NT2/D1 (cell line): Measurements from ENCODE around the gene ABHD17C.

Experiments
- DNase-seq: peaks from one replicate; pipeline ENCODE4 v3.0.0-alpha.2; 2011; ENCODE audit warnings: low read depth, low spot score
- H3K27me3 ChIP-seq: 2 replicates; pipeline ENCODE4 v1.6.0; 2011; ENCODE audit warnings: mild to moderate bottlenecking; ENCODE audit not compliant: insufficient read length, insufficient read depth
- H3K36me3 ChIP-seq: 2 replicates; pipeline ENCODE4 v1.6.1; 2011; ENCODE audit warnings: mild to moderate bottlenecking, low read length, mixed read lengths; ENCODE audit not compliant: insufficient read depth, insufficient read length
- H3K4me1 ChIP-seq: 2 replicates; pipeline ENCODE4 v1.5.1; 2011; ENCODE audit not compliant: insufficient read depth, insufficient read length
- H3K4me3 ChIP-seq: 2 replicates; pipeline ENCODE4 v1.5.1; 2011; ENCODE audit warnings: low read depth; ENCODE audit not compliant: insufficient read length
- H3K9ac ChIP-seq: 2 replicates; pipeline ENCODE4 v1.6.0; 2011; ENCODE audit warnings: low read depth; ENCODE audit not compliant: insufficient read length
- H3K9me3 ChIP-seq: 2 replicates; pipeline ENCODE4 v1.5.1; 2011; ENCODE audit warnings: mild to moderate bottlenecking, low read length; ENCODE audit not compliant: insufficient read depth
- SUZ12 ChIP-seq: IDR thresholded peaks from 2 replicates; pipeline ENCODE4 v1.6.1; 2011; ENCODE audit not compliant: insufficient read length, insufficient read depth; ENCODE audit errors: extremely low read depth
- YY1 ChIP-seq: IDR thresholded peaks from 2 replicates; pipeline ENCODE4 v1.6.1; 2011; ENCODE audit not compliant: insufficient read length, insufficient read depth
- ZNF274 ChIP-seq: IDR thresholded peaks from 2 replicates; pipeline ENCODE4 v1.6.1; 2011; ENCODE audit warnings: mild to moderate bottlenecking, low read depth, low read length

ABHD17C gene

DNA sequence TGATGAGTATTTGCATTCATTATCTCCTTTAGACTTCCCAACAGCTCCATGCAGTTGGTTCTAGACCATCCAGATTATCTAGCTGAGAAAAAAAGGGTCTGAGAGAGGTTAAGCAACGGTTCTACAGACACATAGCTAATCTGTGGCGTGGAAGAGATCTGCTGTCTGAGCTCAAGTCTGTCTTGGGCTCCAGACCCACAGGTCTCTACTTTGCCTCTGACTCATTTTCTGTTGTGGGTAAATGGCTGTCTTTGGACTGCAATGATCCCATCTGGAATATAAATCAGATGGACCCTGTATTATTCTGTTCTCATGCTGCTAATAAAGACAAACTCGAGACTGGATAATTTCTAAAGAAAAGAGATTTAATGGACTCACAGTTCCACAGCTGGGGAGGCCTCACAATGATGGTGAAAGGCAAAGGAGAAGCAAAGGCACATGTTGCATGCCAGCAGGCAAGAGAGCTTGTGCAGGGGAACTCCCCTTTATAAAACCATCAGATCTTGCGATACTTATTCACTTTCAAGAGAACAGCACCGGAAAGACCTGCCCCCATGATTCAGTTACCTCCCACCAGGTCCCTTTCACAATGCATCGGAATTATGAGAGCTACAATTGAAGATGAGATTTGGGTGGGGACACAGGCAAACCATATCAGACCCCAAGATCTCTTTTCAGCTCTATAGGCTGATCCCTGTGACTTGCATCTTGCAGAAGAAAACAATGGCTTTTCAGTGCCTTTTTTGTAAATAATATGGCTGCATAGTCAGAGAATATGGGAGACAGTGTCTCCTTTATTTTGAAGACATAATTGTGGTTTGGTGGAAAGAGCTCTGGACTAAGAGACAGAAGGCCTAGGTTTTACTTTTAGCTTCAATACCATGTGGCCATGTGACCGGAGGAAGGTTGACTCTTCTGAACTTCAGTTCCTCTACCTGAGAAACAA is 108.7 kb downstream of the ABHD17C start:
- Histone ChIP-seq H3K27me3 (no peaks in the 10 kb centered on the region), H3K36me3 (no peaks in the 10 kb centered on the region), H3K9ac (no peak overlapping the region), H3K4me1 (no peaks in the 10 kb centered on the region), H3K4me3 (no peak overlapping the region), H3K9me3 (no peaks in the 10 kb centered on the region)
- no peak for TF ChIP-seq ZNF274
- no peak for TF ChIP-seq SUZ12
- TF ChIP-seq YY1, result no peak
- DNase-seq, result no peak

DNA sequence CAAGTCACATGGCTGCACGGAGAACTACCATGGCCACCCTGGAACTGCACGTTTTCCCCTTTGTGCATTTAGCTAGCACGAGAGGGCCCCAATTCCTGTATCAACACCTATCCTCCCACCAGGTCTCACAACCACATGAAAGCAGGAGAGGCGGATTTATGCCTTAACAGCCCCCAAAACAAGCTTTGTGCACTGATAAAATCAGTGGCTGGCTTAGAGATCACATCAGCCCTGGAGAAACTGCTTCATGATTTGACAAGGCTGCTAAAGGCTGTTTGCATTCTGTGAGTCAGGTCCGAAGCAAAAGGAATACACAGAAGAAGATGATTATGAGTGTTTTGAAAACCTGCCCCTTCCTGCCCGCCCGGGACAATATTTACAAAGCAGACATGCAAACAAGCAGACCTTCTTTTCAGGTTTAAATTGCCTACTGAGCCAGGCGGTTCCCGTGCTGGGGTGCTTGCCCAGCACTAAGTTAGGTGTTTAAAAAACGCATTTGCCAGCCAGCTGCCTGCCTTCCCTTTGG is 109.9 kb downstream of the ABHD17C start:
- H3K4me3 ChIP-seq, result no peak overlapping the region
- DNase-seq, result no peak
- no peaks in the 10 kb centered on the region for H3K36me3 ChIP-seq
- no peaks in the 10 kb centered on the region for H3K27me3 ChIP-seq
- H3K9ac ChIP-seq, result no peak overlapping the region
- H3K9me3 ChIP-seq, result no peaks in the 10 kb centered on the region
- TF ChIP-seq SUZ12, result no peak
- TF ChIP-seq YY1, result no peak
- TF ChIP-seq ZNF274, result no peak
- no peaks in the 10 kb centered on the region for H3K4me1 ChIP-seq
